MM.1S (cell line): Measurements from ENCODE around the gene ZMIZ2.

Source experiments
- DNase-seq: peaks from one replicate; pipeline ENCODE4 v3.0.0-alpha.2; 2015
- H2AFZ ChIP-seq: fragments of 300-600 bp; sonication (generic); 2 replicates; pipeline ENCODE4 v1.6.0; 2016; ENCODE audit warnings: antibody characterized with exemption, low read length
- H3F3A ChIP-seq: fragments of 300-600 bp; sonication (generic); 2 replicates; pipeline ENCODE4 v1.6.1; 2016; ENCODE audit warnings: mild to moderate bottlenecking, antibody characterized with exemption, low read length, moderate library complexity, mixed read lengths; ENCODE audit not compliant: insufficient read depth
- H3K27ac ChIP-seq: fragments of 300-600 bp; sonication (generic); 2 replicates; pipeline ENCODE4 v1.5.1; 2016; ENCODE audit warnings: mild to moderate bottlenecking, low read length
- H3K27me3 ChIP-seq: fragments of 300-600 bp; sonication (generic); replicated peaks from 2 replicates; pipeline ENCODE4 v1.6.0; 2016; ENCODE audit warnings: low read length; ENCODE audit not compliant: insufficient read depth
- H3K36me3 ChIP-seq: fragments of 300-600 bp; sonication (generic); replicated peaks from 2 replicates; pipeline ENCODE4 v1.6.1; 2016; ENCODE audit warnings: mild to moderate bottlenecking, low read length, mixed read lengths; ENCODE audit not compliant: insufficient read depth
- H3K4me1 ChIP-seq: fragments of 300-600 bp; sonication (generic); 2 replicates; pipeline ENCODE4 v1.6.1; 2016; ENCODE audit warnings: low read length, mixed read lengths
- H3K4me2 ChIP-seq: fragments of 300-600 bp; sonication (generic); 2 replicates; pipeline ENCODE4 v1.6.0; 2016; ENCODE audit warnings: low read depth, low read length
- H3K4me3 ChIP-seq: fragments of 300-600 bp; sonication (generic); 2 replicates; pipeline ENCODE4 v1.5.1; 2016; ENCODE audit warnings: low read length, mixed read lengths
- H3K79me2 ChIP-seq: fragments of 300-600 bp; sonication (generic); 2 replicates; pipeline ENCODE4 v1.6.1; 2016; ENCODE audit warnings: mixed run types, low read length, mixed read lengths
- H3K9ac ChIP-seq: fragments of 300-600 bp; sonication (generic); 2 replicates; pipeline ENCODE4 v1.6.1; 2016; ENCODE audit warnings: low read length, mixed read lengths
- H3K9me2 ChIP-seq: fragments of 300-600 bp; sonication (generic); replicated peaks from 2 replicates; pipeline ENCODE4 v1.6.1; 2016; ENCODE audit warnings: mild to moderate bottlenecking, low read length, mixed read lengths; ENCODE audit not compliant: insufficient read depth
- H3K9me3 ChIP-seq: fragments of 300-600 bp; sonication (generic); replicated peaks from 2 replicates; pipeline ENCODE4 v1.6.1; 2016; ENCODE audit warnings: mild to moderate bottlenecking, low read length, mixed read lengths; ENCODE audit not compliant: insufficient read depth
- H4K20me1 ChIP-seq: fragments of 300-600 bp; sonication (generic); 2 replicates; pipeline ENCODE4 v1.6.1; 2016; ENCODE audit warnings: mild to moderate bottlenecking, low read length, moderate library complexity, mixed read lengths; ENCODE audit not compliant: insufficient read depth
- CTCF ChIP-seq: fragments of 300-600 bp; sonication (generic); IDR thresholded peaks from 2 replicates; pipeline ENCODE4 v1.5.1; 2016; ENCODE audit warnings: antibody characterized with exemption, low read length, mixed read lengths
- EZH2 ChIP-seq: fragments of 300-600 bp; sonication (generic); optimal IDR thresholded peaks from 2 replicates; pipeline ENCODE3; 2017; ENCODE audit warnings: low read depth, mild to moderate bottlenecking, antibody characterized with exemption, low read length, mixed read lengths
- EZH2phosphoT487 ChIP-seq: fragments of 300-600 bp; sonication (generic); IDR thresholded peaks from 2 replicates; pipeline ENCODE4 v1.6.1; 2018; ENCODE audit warnings: antibody characterized with exemption, low read length

Gene ZMIZ2

GRCh38 chr7:44750424-44750823 is 1.8 kb downstream of the ZMIZ2 start:
- H3K4me1 ChIP-seq: peaks cover 22% of the 10 kb centered on the region
- peaks cover 59% of the 10 kb centered on the region for H3K79me2 ChIP-seq
- peak overlapping the region; percentile 95 for H3K27ac ChIP-seq
- DNase-seq: no peak
- TF ChIP-seq CTCF: no peak
- no peak for TF ChIP-seq EZH2
- no peak for TF ChIP-seq EZH2phosphoT487
- peak overlapping the region; percentile 99 for H3K4me2 ChIP-seq
- peak overlapping the region; percentile 91 for H3K9ac ChIP-seq
- H4K20me1 ChIP-seq: no peaks in the 10 kb centered on the region; the same call in 1 of the 2 replicates
- peak overlapping the region; percentile 94 for H3K4me3 ChIP-seq
- H3F3A ChIP-seq: peaks cover 33% of the 10 kb centered on the region
- H2AFZ ChIP-seq: no peak overlapping the region
- no peaks in the 10 kb centered on the region for H3K9me2 ChIP-seq
- H3K9me3 ChIP-seq: no peaks in the 10 kb centered on the region
- H3K27me3 ChIP-seq: no peaks in the 10 kb centered on the region
- H3K36me3 ChIP-seq: no peaks in the 10 kb centered on the region

- no peak for TF ChIP-seq EZH2
- no peak for TF ChIP-seq EZH2phosphoT487
- TF ChIP-seq CTCF: no peak
- Histone ChIP-seq H3K4me2 (peak overlapping the region; percentile 99), H4K20me1 (no peaks in the 10 kb centered on the region; the same call in 1 of the 2 replicates), H3F3A (peaks cover 33% of the 10 kb centered on the region), H3K4me1 (peaks cover 22% of the 10 kb centered on the region), H3K9ac (peak overlapping the region; percentile 91), H3K9me3 (no peaks in the 10 kb centered on the region), H3K4me3 (peak overlapping the region; percentile 94), H3K79me2 (peaks cover 65% of the 10 kb centered on the region), H2AFZ (no peak overlapping the region), H3K27me3 (no peaks in the 10 kb centered on the region), H3K36me3 (no peaks in the 10 kb centered on the region), H3K27ac (peak overlapping the region; percentile 95), H3K9me2 (no peaks in the 10 kb centered on the region)
- peak; percentile 84 for DNase-seq
These were observed 2.4 kb downstream of the ZMIZ2 start for GRCh38 chr7:44750921-44751571.

GRCh38 chr7:44752822-44753221 is 4.2 kb downstream of the ZMIZ2 start:
- Histone ChIP-seq H2AFZ (no peak overlapping the region), H3K9me3 (no peaks in the 10 kb centered on the region), H3F3A (peaks cover 32% of the 10 kb centered on the region), H3K4me1 (peaks cover 22% of the 10 kb centered on the region), H3K4me3 (no peak overlapping the region), H3K79me2 (peaks cover 76% of the 10 kb centered on the region), H3K27ac (no peak overlapping the region), H3K36me3 (no peaks in the 10 kb centered on the region), H4K20me1 (no peaks in the 10 kb centered on the region; the same call in 1 of the 2 replicates), H3K27me3 (no peaks in the 10 kb centered on the region), H3K9ac (no peak overlapping the region), H3K9me2 (no peaks in the 10 kb centered on the region), H3K4me2 (no peak overlapping the region)
- DNase-seq: no peak
- TF ChIP-seq EZH2phosphoT487: no peak
- TF ChIP-seq CTCF: no peak
- no peak for TF ChIP-seq EZH2
